ENCODE data around the gene OSBPL2.

OSBPL2 gene

GRCh38 chr20:62208061-62208794 is 30.1 kb upstream of the OSBPL2 start:
- FAIRE-seq: no peak

- no peak for FAIRE-seq
Measured at GRCh38 chr20:62208795-62209755, 29.2 kb upstream of the OSBPL2 start.

- no peak for FAIRE-seq
Measured at GRCh38 chr20:62209850-62210495, 28.3 kb upstream of the OSBPL2 start.

- FAIRE-seq: no peak
Measured at GRCh38 chr20:62210496-62210855, 27.8 kb upstream of the OSBPL2 start.

GRCh38 chr20:62211216-62211615 is 27.1 kb upstream of the OSBPL2 start:
- no peak for FAIRE-seq

- no peak for FAIRE-seq
Measured at GRCh38 chr20:62211769-62212288, 26.5 kb upstream of the OSBPL2 start.

GRCh38 chr20:62212299-62212698 is 26.0 kb upstream of the OSBPL2 start:
- FAIRE-seq: no peak

- no peak for FAIRE-seq
Measured at GRCh38 chr20:62214067-62214466, 24.3 kb upstream of the OSBPL2 start.

GRCh38 chr20:62215020-62215990 is 23.0 kb upstream of the OSBPL2 start:
- FAIRE-seq: no peak

GRCh38 chr20:62215991-62216635 is 22.2 kb upstream of the OSBPL2 start:
- no peak for FAIRE-seq

GRCh38 chr20:62216636-62217566 is 21.4 kb upstream of the OSBPL2 start:
- no peak for FAIRE-seq

GRCh38 chr20:62217913-62218773 is 20.2 kb upstream of the OSBPL2 start:
- no peak for FAIRE-seq

- FAIRE-seq: no peak
Measured at GRCh38 chr20:62219101-62219991, 19.0 kb upstream of the OSBPL2 start.

- no peak for FAIRE-seq
Measured at GRCh38 chr20:62219992-62220665, 18.2 kb upstream of the OSBPL2 start, which contains the start of gene HRH3. Gene HRH3 (minus strand): TSS chr20:62220278. CDS start chr20:62219970, 308 bp downstream.

- no peak for FAIRE-seq
Measured at GRCh38 chr20:62220666-62221568, 17.4 kb upstream of the OSBPL2 start.

GRCh38 chr20:62222266-62222850 is 16.0 kb upstream of the OSBPL2 start:
- no peak for FAIRE-seq

All from G401.6 (cell line).